ENCODE results near the gene TRMT1. TPM values are rescaled to one million over a fixed set of nuclear protein-coding genes. Genes with fewer than 3 reads are reported as not detected.

TRMT1 gene
- total RNA-seq, 3 donors from 2014 or later = 240 to 248 (median 246) TPM

DNA sequence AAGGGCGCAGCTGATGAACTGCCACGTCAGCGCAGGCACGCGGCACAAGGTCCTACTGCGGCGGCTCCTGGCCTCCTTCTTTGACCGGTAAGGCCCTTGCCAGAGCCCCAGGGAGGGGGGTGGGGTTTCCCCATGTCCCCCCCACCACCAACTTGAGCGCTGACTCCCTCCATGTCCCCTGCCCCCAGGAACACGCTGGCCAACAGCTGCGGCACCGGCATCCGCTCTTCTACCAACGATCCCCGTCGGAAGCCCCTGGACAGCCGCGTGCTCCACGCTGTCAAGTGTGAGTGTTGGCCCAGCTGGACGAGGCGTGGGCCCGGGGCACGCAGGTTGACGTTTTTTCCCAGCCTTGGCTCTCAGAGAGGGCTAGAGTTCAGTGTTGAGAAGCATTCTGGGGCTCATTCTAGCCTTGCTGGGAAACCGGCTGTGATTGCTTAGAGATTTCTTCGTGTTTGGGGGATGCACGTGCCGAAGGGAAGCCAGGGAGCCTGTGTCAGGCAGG lies 20.8 kb upstream of the TRMT1 start:
- Mint-ChIP-seq H3K4me1 (ENCODE audit: low read depth) (peaks cover 21% of the 10 kb centered on the region), H3K27me3 (ENCODE audit: low read depth) (no peaks in the 10 kb centered on the region), H3K36me3 (ENCODE audit: insufficient read depth) (peaks cover 20% of the 10 kb centered on the region), H3K9me3 (no peaks in the 10 kb centered on the region), H3K4me3 (no peak overlapping the region)
- ATAC-seq (no peak), DNase-seq (no peak)

DNA sequence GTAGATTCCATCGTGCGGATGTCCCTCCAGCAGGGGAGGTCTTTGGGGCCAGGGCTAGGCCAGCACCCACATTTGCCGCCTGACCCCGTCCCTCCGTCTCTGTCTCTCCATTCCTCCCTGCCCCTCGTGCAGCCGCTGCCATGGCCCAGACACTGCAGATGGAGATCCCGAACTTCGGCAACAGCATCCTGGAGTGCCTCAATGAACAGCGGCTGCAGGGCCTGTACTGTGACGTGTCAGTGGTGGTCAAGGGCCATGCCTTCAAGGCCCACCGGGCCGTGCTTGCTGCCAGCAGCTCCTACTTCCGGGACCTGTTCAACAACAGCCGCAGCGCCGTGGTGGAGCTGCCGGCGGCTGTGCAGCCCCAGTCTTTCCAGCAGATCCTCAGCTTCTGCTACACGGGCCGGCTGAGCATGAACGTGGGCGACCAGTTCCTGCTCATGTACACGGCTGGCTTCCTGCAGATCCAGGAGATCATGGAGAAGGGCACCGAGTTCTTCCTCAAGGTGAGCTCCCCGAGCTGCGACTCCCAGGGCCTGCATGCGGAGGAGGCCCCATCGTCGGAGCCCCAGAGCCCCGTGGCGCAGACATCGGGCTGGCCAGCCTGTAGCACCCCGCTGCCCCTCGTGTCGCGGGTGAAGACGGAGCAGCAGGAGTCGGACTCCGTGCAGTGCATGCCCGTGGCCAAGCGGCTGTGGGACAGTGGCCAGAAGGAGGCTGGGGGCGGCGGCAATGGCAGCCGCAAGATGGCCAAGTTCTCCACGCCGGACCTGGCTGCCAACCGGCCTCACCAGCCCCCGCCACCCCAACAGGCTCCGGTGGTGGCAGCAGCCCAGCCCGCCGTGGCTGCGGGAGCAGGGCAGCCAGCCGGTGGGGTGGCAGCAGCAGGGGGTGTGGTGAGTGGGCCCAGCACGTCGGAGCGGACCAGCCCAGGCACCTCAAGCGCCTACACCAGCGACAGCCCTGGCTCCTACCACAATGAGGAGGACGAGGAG lies 18.8 kb upstream of the TRMT1 start:
- Mint-ChIP-seq H3K27me3 (ENCODE audit: low read depth) (no peaks in the 10 kb centered on the region), H3K4me1 (ENCODE audit: low read depth) (peaks cover 34% of the 10 kb centered on the region), H3K9me3 (no peaks in the 10 kb centered on the region), H3K4me3 (no peak overlapping the region), H3K36me3 (ENCODE audit: insufficient read depth) (peaks cover 20% of the 10 kb centered on the region)
- ATAC-seq (no peak), DNase-seq (no peak)

DNA sequence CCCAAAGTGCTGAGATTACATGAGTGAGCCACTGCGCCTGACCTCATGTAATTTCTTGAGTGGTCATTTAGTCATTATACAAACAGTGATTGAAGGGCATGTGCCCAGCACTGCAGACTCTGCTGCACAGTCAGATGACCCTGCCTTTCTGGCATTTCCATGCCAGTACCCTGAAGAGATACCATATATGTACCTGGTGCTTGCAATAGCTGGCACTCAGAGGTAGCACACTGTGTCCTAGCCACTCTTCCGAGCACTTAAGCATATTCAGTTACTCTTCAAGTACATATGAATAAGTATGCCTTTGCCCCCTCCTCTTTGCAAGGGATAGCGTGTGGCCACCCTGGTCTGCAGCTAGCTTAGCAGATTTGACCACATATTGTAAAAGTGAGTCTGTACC lies 18.1 kb upstream of the TRMT1 start:
- Mint-ChIP-seq H3K9me3 (no peaks in the 10 kb centered on the region), H3K27me3 (ENCODE audit: low read depth) (no peaks in the 10 kb centered on the region), H3K36me3 (ENCODE audit: insufficient read depth) (peaks cover 18% of the 10 kb centered on the region), H3K4me1 (ENCODE audit: low read depth) (peaks cover 34% of the 10 kb centered on the region), H3K4me3 (no peak overlapping the region)
- ATAC-seq = no peak
- DNase-seq = no peak

DNA sequence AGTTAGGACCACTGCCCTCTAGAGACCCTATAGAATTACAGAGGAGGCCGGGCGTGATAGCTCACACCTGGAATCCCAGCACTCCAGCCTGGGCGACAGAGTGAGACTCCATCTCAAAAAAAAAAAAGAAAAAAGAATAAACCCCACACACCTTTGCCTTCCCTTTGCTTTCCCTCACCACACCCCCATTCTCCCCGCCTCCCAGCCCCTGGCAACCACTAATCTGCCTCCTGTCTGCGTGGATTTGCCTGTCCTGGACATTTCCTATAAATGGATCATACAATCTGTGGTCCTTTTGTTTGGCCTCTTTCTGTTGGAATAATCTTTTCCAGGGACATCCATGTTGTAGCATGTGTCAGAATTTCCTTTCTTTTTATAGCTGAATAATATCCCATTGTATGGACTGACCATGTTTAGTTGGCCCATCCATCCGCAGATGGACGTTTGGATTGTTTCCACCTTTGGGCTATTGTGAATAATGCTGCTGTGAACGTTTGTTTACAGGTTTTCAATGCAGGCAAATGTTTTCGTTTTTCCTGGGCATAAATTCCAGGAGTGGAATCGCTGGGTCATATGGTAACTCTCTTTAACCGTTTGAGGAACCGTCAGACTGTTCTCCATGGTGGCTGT lies 16.8 kb upstream of the TRMT1 start:
- Mint-ChIP-seq H3K27me3 (ENCODE audit: low read depth) (no peaks in the 10 kb centered on the region), H3K36me3 (ENCODE audit: insufficient read depth) (peaks cover 17% of the 10 kb centered on the region), H3K9me3 (no peaks in the 10 kb centered on the region), H3K4me1 (ENCODE audit: low read depth) (peaks cover 39% of the 10 kb centered on the region), H3K4me3 (peak overlapping the region; percentile 14)
- ATAC-seq (no peak), DNase-seq (no peak)

DNA sequence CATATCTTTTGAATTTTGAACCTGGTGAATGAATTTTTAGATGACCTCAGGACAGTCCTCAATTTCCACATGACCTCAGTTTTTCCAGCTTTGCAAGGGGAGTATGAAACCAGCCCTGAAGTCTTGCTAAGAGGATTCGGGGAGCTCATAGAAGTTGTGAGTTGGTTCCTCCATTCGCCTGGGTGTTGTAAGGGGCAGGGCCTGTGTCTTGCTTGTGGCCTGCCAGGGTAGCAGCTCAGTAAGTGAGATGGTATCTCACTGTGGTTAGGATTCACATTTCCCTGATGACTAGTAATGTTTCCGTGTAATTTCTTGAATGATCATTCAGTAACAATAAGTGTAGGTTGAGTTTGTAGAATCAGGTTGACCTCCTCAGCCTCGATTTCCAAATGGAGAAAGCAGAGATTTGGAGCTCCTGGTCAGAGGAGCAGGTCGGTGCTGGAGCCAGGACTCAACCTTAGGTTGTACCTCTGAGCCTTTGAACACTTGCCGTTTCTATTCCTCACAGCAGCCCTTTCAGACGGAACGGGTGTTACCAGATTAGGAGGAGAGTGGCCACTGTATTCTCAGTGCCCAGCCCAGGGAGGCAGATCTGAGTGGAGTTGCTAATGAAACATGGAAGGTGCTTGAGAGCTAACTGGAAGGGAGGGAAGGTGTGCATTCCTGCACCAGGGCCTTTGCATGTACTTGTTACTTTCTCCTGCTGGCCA lies 16.1 kb upstream of the TRMT1 start:
- ATAC-seq (peak; percentile 98 to 99), DNase-seq (peak; percentile 47)
- Mint-ChIP-seq H3K36me3 (ENCODE audit: insufficient read depth) (peaks cover 16% of the 10 kb centered on the region), H3K4me3 (peak overlapping the region; percentile 69), H3K9me3 (no peaks in the 10 kb centered on the region), H3K27me3 (ENCODE audit: low read depth) (no peaks in the 10 kb centered on the region), H3K4me1 (ENCODE audit: low read depth) (peaks cover 43% of the 10 kb centered on the region)

DNA sequence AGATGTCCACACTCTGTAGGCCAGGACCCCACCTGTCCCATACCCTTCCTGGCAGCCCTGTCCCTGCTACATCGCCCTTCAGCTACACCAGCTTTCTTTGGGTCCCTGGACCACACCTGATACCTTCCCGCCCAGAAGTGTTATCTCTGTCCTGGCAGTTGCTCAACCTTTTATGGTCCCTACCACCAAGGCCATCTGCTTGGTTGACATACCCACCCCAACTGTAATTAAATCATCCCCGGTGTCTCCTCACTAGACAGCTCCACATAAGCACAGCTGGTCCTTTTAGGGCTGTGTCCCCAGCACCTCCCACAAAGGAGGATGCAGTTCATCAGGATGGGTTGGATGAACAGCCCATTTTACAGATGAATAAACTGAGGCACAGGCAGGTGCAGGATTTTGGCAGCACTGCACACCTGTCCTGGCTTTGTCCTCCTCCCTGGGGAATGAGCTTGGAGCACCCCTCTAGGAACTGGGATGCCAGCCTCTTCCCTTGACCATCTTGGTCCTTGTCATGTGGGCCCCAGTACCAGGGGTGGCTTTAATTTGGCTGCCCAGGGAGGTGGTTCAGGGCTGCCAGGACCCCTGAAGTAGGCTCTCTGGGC lies 14.4 kb upstream of the TRMT1 start:
- Mint-ChIP-seq H3K36me3 (ENCODE audit: insufficient read depth) (peaks cover 6% of the 10 kb centered on the region), H3K4me1 (ENCODE audit: low read depth) (peaks cover 44% of the 10 kb centered on the region), H3K4me3 (no peak overlapping the region), H3K27me3 (ENCODE audit: low read depth) (no peaks in the 10 kb centered on the region), H3K9me3 (no peaks in the 10 kb centered on the region)
- ATAC-seq (no peak), DNase-seq (no peak)

DNA sequence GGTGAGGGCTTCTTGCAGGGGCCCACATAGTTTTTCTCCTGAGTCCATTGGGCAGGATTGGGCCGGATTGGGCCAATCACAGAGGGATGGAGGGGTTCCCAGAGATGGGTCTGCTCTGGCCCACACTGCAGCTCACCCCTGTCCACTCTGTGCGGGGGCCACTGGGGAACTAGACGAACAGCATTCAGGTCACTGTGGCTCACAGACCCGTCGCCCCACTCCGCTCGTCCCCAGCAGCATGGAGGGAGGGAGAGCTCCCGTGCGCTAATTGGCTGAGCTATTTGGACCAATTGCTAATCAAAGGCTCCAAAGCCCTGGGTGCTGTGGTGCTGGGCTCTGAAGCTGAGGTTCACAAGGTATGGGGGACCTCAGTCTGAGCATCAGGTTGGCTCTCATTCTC lies 12.8 kb upstream of the TRMT1 start:
- DNase-seq (no peak), ATAC-seq (no peak)
- peaks cover 3% of the 10 kb centered on the region for H3K36me3 Mint-ChIP-seq (ENCODE audit: insufficient read depth)
- H3K4me3 Mint-ChIP-seq = no peak overlapping the region
- no peaks in the 10 kb centered on the region for H3K27me3 Mint-ChIP-seq (ENCODE audit: low read depth)
- H3K9me3 Mint-ChIP-seq = no peaks in the 10 kb centered on the region
- H3K4me1 Mint-ChIP-seq (ENCODE audit: low read depth) = peaks cover 41% of the 10 kb centered on the region

DNA sequence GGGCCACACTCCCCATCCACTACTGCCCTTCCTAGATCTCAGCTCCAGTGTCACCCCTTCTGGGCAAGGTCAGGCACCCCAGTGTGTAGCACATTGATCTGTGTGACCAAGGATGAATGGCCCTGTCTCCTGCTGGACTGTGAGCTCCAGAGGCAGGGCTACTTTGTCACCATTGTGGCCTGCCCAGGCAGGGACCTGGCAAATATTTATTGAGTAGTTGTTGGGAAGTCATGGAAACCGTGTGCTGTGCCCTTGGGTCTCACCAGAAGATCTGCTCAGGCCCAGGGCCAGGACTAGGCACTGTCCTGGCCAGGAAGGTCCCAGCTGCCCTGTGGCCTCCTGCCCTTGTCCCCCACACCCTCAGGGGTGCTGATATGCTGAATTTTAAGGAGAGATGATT lies 12.0 kb upstream of the TRMT1 start:
- ATAC-seq (no peak), DNase-seq (no peak)
- no peak overlapping the region for H3K4me3 Mint-ChIP-seq
- H3K27me3 Mint-ChIP-seq (ENCODE audit: low read depth) = no peaks in the 10 kb centered on the region
- H3K4me1 Mint-ChIP-seq (ENCODE audit: low read depth) = peaks cover 35% of the 10 kb centered on the region
- H3K9me3 Mint-ChIP-seq = no peaks in the 10 kb centered on the region
- peaks cover 3% of the 10 kb centered on the region for H3K36me3 Mint-ChIP-seq (ENCODE audit: insufficient read depth)

DNA sequence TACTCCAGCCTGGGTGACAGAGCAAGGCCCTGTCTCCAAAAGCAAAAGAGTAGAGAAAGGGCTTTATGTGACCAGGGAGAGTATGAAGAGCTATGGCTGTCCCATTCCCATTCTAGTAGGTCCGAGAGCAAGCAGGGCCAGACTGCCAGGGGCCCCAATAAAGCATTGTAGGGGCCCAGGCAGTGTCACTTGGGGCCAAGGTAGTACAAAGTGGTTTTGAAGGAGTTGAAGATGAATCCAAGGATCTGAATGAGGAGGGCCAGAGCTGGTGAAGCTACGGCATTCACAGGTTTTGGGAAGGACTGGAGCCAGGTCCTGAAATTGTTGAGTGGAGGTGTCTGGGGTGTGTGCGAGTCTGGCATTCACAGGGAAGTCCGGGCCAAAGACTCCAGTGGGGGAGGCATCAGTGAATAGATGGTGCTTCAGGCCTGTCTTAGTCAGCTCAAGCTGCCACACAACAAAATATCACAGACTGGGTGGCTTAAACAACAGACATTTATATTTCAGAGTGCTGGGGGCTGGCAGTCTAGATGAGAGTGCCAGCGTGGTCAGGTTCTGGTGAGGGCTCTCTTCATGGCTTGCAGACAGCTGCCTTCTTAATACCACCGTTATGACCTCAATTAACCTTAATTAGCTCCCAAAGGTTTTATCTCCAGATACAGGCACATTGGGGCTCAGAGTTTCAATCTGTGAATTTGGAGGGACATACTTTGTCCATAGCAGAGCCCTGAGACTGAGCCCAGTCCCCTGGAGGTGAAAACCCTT lies 11.5 kb upstream of the TRMT1 start:
- Mint-ChIP-seq H3K27me3 (ENCODE audit: low read depth) (no peaks in the 10 kb centered on the region), H3K4me1 (ENCODE audit: low read depth) (peaks cover 33% of the 10 kb centered on the region), H3K4me3 (no peak overlapping the region), H3K36me3 (ENCODE audit: insufficient read depth) (peaks cover 3% of the 10 kb centered on the region), H3K9me3 (no peaks in the 10 kb centered on the region)
- ATAC-seq = no peak
- no peak for DNase-seq

DNA sequence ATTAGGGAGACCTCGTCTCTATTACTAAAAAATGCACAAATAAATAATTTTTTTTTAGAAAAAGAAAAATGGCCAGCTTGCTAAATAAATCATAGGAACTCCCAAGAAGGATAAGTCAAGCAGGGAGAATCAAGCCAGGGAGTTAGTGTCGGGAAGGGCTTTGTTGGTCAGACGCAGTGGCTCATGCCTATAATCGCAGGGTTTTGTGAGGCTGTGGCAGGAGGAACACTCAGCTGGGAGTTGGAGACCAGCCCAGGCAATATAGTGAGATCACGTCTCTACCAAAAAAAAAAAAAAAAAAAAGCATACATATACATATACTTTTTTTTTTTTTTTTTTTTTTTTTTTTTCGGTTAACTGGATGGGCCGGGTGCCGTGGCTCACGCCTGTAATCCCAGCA lies 10.5 kb upstream of the TRMT1 start:
- ATAC-seq = no peak
- Mint-ChIP-seq H3K27me3 (ENCODE audit: low read depth) (no peaks in the 10 kb centered on the region), H3K4me1 (ENCODE audit: low read depth) (peaks cover 31% of the 10 kb centered on the region), H3K4me3 (no peak overlapping the region), H3K36me3 (ENCODE audit: insufficient read depth) (peaks cover 5% of the 10 kb centered on the region), H3K9me3 (no peaks in the 10 kb centered on the region)
- no peak for DNase-seq

DNA sequence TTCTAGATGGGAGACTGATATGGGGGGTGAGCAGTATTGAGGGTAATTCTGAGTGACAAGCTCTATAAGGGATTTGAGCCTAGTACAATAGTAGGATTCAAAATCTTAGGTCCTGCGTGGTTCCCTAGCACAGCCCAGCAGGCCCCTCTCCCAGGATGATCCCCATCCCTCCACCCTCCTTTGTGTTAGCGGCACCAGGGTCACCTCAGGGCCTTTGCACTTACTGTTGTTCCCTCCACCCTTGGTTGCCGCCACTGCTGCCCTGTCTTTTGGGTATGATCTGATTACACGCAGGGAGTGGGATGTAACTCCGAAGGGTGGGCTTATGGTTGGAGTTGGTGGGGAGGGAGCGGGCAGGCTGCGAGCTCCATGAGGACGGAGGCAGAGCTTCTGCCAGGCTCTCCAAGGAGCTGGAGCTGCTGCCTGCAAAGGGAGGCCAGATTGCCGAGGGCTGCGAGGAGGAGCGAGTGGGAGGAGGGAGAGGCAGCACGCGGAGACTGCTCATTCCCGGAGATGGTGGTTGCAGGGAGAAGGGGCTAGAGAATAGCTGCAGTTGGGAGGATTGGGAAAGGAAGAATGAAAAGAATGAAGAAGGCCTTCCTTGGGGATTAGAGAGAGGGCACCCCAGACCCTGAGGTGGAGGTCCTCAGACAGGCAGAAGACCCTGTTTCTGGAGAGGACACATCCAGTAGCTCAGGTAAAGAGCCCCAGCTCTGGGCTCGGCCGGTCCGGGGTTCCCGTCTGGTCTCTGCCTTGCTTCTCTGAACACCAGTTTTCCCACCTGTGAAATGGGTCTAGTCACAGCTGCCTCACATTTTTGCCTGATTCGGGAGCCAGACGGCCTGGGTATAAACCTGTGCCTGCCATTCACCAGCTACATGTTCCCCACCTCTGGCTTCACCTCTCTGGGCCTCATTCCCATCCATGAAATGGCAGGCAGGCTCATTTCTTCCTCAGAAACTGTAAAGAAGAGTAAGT lies 6.7 kb upstream of the TRMT1 start:
- peaks cover 47% of the 10 kb centered on the region for H3K4me1 Mint-ChIP-seq (ENCODE audit: low read depth)
- no peaks in the 10 kb centered on the region for H3K27me3 Mint-ChIP-seq (ENCODE audit: low read depth)

DNA sequence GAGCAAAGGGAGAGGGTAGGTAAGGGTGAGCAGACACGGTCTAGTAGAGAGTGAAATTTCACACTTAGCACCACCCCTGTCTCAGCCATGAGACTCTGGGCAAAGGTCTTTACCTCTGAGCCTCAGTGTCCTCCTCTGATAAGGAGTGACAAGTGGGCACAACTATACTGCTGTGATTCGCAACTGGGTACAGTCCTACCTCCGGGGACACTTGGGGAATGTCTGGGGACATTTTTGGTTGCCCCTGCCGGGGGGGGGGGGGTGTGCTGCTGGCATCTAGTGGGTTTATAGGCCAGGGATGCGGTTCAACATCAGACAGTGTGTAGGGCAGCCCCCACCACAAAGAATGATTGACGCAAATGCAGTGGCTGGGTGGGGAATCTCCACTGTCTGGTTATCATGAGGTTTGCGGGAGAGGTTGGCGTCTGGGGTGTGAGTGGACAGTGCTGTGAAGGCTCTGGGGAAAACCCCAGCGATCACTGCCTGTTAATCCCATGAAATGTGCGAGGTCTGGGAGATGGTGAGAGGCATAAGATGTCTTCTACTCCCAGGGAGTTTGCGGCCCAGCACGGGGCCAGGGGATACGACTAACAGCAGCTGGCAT lies 5.8 kb upstream of the TRMT1 start:
- peaks cover 46% of the 10 kb centered on the region for H3K4me1 Mint-ChIP-seq (ENCODE audit: low read depth)
- ATAC-seq (no peak), DNase-seq (no peak)
- peak overlapping the region; percentile 40 for H3K4me3 Mint-ChIP-seq
- H3K9me3 Mint-ChIP-seq = no peaks in the 10 kb centered on the region
- H3K36me3 Mint-ChIP-seq (ENCODE audit: insufficient read depth) = peaks cover 4% of the 10 kb centered on the region
- H3K27me3 Mint-ChIP-seq (ENCODE audit: low read depth) = no peaks in the 10 kb centered on the region

More for the DNA sequence above, 6.7 kb upstream of the TRMT1 start:
- Mint-ChIP-seq H3K36me3 (ENCODE audit: insufficient read depth) (peaks cover 7% of the 10 kb centered on the region), H3K9me3 (no peaks in the 10 kb centered on the region), H3K4me3 (peak overlapping the region; percentile 33)
- ATAC-seq (no peak), DNase-seq (no peak)
